ENCODE results near the gene MARCHF4. TPM values are rescaled to one million over a fixed set of nuclear protein-coding genes. Genes with fewer than 3 reads are reported as not detected.
A peak's percentile ranks its signal among the peaks of the same experiment; 100 is the strongest.

Gene MARCHF4
- total and polyA plus RNA-seq, 4 donors = not detected

DNA sequence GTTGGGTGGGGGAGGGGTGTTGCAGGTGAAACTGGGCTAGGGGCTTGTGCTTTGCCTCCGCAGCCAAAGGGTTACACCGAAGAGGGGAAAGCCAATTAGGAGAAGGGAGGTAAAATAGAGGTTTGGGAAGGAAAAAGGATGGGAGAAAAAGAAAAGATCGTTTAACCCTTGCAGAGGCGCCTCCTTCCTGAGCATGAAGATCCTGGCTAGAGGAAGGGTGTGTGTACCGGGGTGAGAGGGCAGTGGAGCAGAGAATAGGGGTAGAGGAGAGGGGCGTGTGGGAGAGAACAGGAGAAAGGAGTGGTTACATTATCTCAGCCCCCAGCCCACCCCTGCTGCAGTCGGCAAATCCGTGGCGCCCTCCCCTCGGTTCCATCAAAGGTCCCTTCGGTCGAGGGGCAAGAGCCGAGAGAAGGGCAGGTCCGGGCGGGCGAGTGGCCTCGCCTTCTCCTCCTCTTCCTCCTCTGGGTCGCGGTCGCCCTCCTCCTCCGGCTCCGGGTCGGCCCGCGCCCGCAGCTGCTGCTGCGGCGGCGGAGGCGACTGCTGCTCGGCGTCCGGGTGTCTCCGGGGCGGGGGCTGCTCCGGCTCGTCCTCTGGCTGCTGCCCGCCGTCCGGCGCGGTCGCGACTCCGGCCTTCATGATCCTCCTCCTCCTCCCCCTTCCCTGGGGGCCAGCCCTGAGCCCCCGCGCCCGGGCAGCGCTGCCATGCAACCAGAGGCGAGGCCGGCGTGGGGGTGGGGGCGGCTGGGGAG is 1.1 kb downstream of the MARCHF4 start:
- Histone ChIP-seq H3K27ac (ENCODE audit: low read depth in 1 of 2, low read length in 2 of 2) (no peak overlapping the region), H3K4me3 (ENCODE audit: low read depth in 1 of 3, low read length in 3 of 3) (peak overlapping the region in 1 of 3 donors; percentile 28), H3K27me3 (ENCODE audit: control insufficient read depth in 4 of 4, insufficient read depth in 4 of 4, low read length in 3 of 4) (peaks cover 2 to 11% (median 9%) of the 10 kb centered on the region in 4 donors), H3K4me1 (ENCODE audit: control insufficient read depth in 4 of 4, insufficient read depth in 4 of 4, low read length in 3 of 4) (peaks cover 0 to 13% (median 7%) of the 10 kb centered on the region in 4 donors), H3K36me3 (ENCODE audit: control insufficient read depth in 4 of 4, insufficient read depth in 3 of 4, low read depth in 1 of 4, low read length in 3 of 4) (no peaks in the 10 kb centered on the region), H3K9me3 (ENCODE audit: control insufficient read depth in 4 of 4, low read length in 3 of 4) (no peaks in the 10 kb centered on the region), H3K9ac (ENCODE audit: low read depth in 1 of 2, low read length in 2 of 2) (no peak overlapping the region)
- TF ChIP-seq, protein P1, sequence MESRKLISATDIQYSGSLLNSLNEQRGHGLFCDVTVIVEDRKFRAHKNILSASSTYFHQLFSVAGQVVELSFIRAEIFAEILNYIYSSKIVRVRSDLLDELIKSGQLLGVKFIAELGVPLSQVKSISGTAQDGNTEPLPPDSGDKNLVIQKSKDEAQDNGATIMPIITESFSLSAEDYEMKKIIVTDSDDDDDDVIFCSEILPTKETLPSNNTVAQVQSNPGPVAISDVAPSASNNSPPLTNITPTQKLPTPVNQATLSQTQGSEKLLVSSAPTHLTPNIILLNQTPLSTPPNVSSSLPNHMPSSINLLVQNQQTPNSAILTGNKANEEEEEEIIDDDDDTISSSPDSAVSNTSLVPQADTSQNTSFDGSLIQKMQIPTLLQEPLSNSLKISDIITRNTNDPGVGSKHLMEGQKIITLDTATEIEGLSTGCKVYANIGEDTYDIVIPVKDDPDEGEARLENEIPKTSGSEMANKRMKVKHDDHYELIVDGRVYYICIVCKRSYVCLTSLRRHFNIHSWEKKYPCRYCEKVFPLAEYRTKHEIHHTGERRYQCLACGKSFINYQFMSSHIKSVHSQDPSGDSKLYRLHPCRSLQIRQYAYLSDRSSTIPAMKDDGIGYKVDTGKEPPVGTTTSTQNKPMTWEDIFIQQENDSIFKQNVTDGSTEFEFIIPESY (IDR thresholded peaks at IDR 0.05) = no peak
- TF ChIP-seq FOXA2 (IDR thresholded peaks at IDR 0.05) (no peak), EGR1 (IDR thresholded peaks at IDR 0.05; ENCODE audit: low read depth in 2 of 2) (no peak), HNF4A (conservative IDR thresholded peaks at IDR 0.05) (no peak), RXRA (IDR thresholded peaks at IDR 0.05) (no peak), YY1 (IDR thresholded peaks at IDR 0.05) (no peak)
- TF ChIP-seq, protein P2, sequence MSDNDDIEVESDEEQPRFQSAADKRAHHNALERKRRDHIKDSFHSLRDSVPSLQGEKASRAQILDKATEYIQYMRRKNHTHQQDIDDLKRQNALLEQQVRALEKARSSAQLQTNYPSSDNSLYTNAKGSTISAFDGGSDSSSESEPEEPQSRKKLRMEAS (IDR thresholded peaks at IDR 0.05) = no peak
- TF ChIP-seq, protein P3, sequence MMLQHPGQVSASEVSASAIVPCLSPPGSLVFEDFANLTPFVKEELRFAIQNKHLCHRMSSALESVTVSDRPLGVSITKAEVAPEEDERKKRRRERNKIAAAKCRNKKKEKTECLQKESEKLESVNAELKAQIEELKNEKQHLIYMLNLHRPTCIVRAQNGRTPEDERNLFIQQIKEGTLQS (IDR thresholded peaks at IDR 0.05) = no peak
- TF ChIP-seq, protein P4, sequence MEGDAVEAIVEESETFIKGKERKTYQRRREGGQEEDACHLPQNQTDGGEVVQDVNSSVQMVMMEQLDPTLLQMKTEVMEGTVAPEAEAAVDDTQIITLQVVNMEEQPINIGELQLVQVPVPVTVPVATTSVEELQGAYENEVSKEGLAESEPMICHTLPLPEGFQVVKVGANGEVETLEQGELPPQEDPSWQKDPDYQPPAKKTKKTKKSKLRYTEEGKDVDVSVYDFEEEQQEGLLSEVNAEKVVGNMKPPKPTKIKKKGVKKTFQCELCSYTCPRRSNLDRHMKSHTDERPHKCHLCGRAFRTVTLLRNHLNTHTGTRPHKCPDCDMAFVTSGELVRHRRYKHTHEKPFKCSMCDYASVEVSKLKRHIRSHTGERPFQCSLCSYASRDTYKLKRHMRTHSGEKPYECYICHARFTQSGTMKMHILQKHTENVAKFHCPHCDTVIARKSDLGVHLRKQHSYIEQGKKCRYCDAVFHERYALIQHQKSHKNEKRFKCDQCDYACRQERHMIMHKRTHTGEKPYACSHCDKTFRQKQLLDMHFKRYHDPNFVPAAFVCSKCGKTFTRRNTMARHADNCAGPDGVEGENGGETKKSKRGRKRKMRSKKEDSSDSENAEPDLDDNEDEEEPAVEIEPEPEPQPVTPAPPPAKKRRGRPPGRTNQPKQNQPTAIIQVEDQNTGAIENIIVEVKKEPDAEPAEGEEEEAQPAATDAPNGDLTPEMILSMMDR (IDR thresholded peaks at IDR 0.05; ENCODE audit: low read depth, low read length, missing input control) = no peak
- TF ChIP-seq, protein P5, sequence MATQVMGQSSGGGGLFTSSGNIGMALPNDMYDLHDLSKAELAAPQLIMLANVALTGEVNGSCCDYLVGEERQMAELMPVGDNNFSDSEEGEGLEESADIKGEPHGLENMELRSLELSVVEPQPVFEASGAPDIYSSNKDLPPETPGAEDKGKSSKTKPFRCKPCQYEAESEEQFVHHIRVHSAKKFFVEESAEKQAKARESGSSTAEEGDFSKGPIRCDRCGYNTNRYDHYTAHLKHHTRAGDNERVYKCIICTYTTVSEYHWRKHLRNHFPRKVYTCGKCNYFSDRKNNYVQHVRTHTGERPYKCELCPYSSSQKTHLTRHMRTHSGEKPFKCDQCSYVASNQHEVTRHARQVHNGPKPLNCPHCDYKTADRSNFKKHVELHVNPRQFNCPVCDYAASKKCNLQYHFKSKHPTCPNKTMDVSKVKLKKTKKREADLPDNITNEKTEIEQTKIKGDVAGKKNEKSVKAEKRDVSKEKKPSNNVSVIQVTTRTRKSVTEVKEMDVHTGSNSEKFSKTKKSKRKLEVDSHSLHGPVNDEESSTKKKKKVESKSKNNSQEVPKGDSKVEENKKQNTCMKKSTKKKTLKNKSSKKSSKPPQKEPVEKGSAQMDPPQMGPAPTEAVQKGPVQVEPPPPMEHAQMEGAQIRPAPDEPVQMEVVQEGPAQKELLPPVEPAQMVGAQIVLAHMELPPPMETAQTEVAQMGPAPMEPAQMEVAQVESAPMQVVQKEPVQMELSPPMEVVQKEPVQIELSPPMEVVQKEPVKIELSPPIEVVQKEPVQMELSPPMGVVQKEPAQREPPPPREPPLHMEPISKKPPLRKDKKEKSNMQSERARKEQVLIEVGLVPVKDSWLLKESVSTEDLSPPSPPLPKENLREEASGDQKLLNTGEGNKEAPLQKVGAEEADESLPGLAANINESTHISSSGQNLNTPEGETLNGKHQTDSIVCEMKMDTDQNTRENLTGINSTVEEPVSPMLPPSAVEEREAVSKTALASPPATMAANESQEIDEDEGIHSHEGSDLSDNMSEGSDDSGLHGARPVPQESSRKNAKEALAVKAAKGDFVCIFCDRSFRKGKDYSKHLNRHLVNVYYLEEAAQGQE (IDR thresholded peaks at IDR 0.05) = no peak
- WGBS = 4% methylated on average over 53 of the region's 53 CpGs
- no peak for DNase-seq (ENCODE audit: low spot score)

DNA sequence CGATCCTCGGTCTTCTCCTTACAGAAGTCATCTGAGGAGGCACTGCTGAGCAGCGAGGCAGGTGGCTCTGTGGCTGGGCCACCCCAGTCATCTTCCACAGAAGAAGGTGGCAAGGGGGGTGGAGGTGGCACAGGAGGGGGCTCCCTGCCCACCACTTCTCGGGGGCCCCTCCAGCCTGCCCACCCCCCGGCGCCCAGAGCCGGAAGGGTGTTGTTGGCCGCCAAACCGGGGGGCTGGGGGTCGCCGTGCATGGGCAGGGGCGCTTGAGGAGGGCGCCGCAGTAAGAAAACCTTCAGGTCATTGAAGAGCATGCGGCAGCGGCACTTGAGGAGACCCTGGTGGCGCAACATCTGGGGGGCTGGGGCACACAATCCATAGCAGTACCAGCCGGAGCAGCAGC is 2.5 kb downstream of the MARCHF4 start:
- Histone ChIP-seq H3K9me3 (ENCODE audit: control insufficient read depth in 4 of 4, low read length in 3 of 4) (no peaks in the 10 kb centered on the region), H3K36me3 (ENCODE audit: control insufficient read depth in 4 of 4, insufficient read depth in 3 of 4, low read depth in 1 of 4, low read length in 3 of 4) (no peaks in the 10 kb centered on the region), H3K27me3 (ENCODE audit: control insufficient read depth in 4 of 4, insufficient read depth in 4 of 4, low read length in 3 of 4) (peaks cover 2 to 11% (median 7%) of the 10 kb centered on the region in 4 donors), H3K9ac (ENCODE audit: low read depth in 1 of 2, low read length in 2 of 2) (no peak overlapping the region), H3K4me1 (ENCODE audit: control insufficient read depth in 4 of 4, insufficient read depth in 4 of 4, low read length in 3 of 4) (peaks cover 0 to 13% (median 7%) of the 10 kb centered on the region in 4 donors), H3K27ac (ENCODE audit: low read depth in 1 of 2, low read length in 2 of 2) (no peak overlapping the region), H3K4me3 (ENCODE audit: low read depth in 1 of 3, low read length in 3 of 3) (no peak overlapping the region)
- DNase-seq (ENCODE audit: low spot score) = no peak
- no peak for TF ChIP-seq SP1 (IDR thresholded peaks at IDR 0.05)
- no peak for TF ChIP-seq TAF1 (conservative IDR thresholded peaks at IDR 0.05)
- TF ChIP-seq RXRA (IDR thresholded peaks at IDR 0.05) = no peak
- TF ChIP-seq, protein P5 (IDR thresholded peaks at IDR 0.05) = no peak
- no peak for TF ChIP-seq GABPA (IDR thresholded peaks at IDR 0.05 in 1 of 2, conservative IDR thresholded peaks at IDR 0.05 in 1 of 2)
- no peak for TF ChIP-seq NR2F2 (IDR thresholded peaks at IDR 0.05)
- TF ChIP-seq FOXA2 (IDR thresholded peaks at IDR 0.05) = no peak
- TF ChIP-seq, protein P2 (IDR thresholded peaks at IDR 0.05) = no peak
- TF ChIP-seq, protein P3 (IDR thresholded peaks at IDR 0.05) = no peak
- no peak for TF ChIP-seq YY1 (IDR thresholded peaks at IDR 0.05)
- no peak for TF ChIP-seq EGR1 (IDR thresholded peaks at IDR 0.05; ENCODE audit: low read depth in 2 of 2)
- TF ChIP-seq JUND (IDR thresholded peaks at IDR 0.05) = no peak
- no peak for TF ChIP-seq FOXA1 (IDR thresholded peaks at IDR 0.05)
- no peak for TF ChIP-seq HNF4A (conservative IDR thresholded peaks at IDR 0.05)
- WGBS = 65% methylated on average over 18 of the region's 18 CpGs

Measured in liver (tissue), 9 donors.